ENCODE data around the gene IL5RA.

GRCh38 chr3:3031326-3031725, 78.8 kb downstream of the IL5RA start:
- TF ChIP-seq CTCF (IDR thresholded peaks at IDR 0.05) (no peak), POLR2A (IDR thresholded peaks at IDR 0.05) (no peak)
